HG03520 (cell line): Measurements from ENCODE around the gene SDCBP2.

Experiments used
- ATAC-seq: cut with Tn5 transposase; IDR thresholded peaks from one replicate; pipeline ENCODE4 v1.9.1; 2021; ENCODE audit warnings: mild to moderate bottlenecking, moderate library complexity; ENCODE audit not compliant: unreplicated experiment

The SDCBP2 gene

DNA sequence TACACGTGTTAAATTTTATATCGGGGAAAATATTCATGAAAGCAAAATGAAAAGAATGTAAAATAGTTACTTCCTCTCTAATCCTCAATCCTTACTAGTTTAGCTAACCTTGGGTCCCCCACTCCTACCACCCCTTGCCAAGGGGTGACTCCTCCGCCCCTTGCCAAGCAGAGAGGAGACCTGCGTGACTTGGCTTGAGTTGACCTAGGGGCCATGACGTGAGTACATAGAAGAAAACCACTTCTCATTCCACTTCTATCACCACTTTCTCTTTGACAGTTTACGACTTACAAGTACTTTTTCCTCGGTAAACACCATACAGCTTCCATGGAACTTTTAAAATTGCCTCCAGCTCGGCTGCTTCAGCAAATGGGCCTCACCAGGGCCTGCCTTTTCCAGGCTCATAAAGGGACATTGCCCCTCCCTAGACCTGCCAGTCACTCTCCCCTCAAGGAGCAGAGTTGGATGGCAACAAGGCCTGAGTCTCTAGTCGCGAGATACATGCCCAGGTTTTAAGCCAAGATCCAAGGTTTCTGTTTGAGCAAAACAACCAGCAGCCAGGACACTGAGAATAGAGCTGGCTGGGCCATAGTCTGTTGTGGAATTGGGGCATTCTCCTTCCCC, 29.9 kb downstream of the SDCBP2 start:
- no peak for ATAC-seq

DNA sequence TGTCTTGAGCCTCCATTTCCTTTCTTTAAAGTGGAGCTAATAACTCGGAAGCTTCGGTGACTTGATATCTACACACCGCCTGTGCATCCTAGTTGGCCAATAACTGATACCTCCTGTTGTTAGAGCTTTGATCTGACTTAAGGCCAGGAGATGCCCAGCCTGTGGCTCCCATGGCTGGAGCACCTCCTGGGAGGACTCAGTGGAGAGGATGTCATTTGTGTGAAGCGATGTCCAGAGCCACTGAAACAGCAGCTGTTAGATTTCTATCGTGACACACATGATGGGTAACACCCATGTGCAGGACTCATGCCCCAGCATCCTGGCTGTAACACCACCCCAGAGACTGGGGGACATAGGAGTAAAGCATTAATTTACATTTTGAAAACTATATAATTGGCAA, 30.8 kb downstream of the SDCBP2 start:
- ATAC-seq, result no peak

DNA sequence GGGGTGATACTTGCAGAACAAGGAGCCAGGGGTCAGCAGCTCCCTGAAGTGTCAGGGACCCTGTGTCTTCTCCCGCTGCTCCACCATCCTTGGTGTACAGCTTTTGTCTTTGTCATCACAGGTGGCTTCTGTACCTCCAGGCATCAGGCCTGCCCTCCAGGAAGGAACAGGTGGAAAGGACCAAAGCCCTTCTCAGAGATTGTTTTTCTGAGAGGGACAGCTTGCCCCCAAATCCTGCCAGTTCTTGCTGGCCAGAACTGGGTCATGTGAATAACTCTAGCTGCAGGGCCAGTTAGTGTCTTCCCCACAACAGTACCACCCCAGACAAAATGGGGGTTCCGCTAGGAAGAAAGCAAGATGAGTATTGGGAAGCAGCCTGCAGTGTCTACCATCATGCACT, 31.5 kb downstream of the SDCBP2 start:
- ATAC-seq, result no peak

DNA sequence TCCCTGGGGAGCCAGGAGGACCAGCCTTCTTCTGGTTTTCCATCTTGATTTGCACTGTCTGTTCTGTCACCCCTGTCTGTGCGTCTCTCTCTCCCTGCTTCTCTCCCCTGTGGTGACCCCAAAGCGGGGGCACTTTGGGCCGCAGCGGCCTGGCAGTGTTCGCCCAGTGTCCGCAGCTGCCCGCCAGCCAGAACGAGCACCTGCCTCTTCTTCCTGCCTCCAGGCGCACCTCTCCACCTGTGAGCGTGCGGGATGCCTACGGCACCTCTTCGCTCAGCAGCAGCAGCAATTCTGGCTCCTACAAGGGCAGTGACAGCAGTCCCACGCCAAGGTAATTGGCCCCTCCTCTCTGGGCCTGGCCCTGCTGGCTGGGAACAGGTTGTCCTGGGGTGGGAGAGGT, 32.0 kb downstream of the SDCBP2 start:
- ATAC-seq, result no peak

DNA sequence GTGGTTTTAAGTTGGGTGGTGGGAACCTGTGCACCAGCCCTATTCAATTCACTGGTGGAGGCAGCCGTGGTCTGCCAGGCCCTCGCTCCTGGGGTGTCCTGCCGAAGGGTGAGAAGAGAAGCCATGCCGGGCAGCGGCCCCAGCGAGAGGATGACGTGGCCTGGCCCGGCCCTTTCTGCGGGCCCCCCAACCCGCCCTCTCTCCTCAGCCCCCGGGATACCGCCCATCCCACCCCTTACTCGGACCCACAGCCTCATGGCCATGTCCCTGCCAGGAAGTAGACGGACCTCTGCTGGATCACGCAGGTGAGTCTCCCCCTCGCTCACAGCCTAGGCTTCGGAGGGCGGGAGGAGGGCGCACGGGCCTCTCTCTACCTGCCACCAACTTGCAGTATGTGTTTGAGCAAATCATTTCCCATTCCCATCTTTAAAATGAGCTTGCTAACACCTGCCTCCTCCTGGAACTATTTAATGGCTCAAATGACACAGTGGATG, 32.8 kb downstream of the SDCBP2 start:
- ATAC-seq, result no peak

DNA sequence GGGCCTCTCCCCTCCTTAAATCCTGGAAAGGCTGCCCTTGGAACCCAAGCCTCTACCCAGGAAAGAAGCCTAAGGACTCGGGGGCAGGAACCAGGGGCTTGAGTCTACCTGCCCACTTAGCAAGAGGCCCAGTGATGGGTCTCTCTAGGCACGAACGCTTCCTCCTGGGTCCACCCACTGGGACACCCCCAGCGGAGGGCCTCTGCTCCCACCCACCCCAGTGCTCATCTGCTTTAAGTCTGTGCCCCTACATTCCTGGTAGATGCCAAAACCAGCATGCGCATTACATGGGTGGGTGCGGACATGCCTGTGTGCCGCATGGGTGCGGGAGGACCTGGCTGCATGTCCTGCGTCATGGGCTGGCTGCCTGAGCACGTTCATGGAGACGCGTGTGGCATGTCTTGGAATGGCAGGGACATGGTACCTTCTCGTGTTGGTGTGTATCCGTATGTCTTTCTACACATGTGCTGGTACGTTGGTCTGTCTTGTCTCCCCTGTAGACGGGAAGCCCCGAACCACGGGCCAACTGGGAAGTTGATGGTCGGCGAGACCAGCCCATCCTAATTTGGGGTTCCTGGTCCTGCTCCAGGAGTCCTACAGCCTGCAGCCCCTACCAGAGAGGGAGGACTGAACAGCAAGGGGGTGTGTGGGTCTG, 33.5 kb downstream of the SDCBP2 start:
- no peak for ATAC-seq

DNA sequence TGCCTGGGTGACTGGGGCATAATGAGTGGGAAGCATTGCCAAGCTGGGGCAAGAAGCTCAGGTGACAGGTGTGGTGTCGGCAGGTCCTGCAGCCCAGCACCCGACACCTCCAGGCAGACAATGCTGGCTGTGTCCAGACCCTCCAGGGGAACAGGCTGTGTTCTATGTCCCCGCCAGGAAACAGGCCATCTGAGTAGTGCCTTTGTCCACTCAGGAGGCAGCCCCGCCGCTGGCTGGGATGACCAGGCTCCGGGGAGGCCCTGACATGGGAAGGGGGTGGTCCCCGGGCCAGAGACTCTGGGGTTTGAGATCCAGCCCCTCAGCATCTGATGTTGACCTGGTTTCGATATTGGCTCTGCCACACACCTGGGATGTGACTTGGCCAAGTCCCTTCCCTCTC, 34.4 kb downstream of the SDCBP2 start:
- no peak for ATAC-seq

DNA sequence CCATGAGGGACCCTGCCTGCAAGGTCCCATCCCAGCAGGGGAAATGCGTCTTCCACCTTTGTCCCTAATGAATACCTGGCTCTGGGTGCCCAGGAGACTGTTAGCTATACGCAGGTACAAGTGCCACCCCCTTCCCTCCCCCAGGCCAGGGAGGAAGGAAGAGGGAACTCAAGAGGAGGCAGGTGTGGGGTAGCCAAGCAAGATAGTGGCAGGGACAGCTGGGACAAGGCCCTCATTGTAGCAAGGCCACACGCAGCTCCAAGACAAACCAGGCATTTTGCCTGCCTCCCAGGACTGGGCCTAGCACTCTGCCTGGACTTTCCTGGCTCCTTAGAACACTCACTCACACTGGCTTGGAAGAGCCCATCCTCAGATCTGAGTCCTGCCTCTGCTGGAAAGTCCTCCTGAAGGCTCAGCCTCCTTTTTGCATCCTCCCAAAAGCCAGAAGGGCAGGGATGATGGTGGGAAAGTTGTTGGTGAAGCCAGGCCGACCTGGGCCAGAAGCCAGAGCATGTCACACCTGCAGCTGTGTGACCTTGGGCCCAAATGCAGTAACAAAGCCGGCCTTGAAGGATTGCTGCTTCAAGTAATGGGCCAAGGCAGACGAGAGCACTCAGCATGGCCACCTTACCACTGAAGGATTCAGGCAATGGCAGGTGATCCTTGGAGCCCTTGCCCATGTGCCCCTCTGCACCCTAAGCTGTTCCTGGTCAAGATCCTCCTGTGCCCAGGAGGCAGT, 35.1 kb downstream of the SDCBP2 start:
- ATAC-seq, result no peak

DNA sequence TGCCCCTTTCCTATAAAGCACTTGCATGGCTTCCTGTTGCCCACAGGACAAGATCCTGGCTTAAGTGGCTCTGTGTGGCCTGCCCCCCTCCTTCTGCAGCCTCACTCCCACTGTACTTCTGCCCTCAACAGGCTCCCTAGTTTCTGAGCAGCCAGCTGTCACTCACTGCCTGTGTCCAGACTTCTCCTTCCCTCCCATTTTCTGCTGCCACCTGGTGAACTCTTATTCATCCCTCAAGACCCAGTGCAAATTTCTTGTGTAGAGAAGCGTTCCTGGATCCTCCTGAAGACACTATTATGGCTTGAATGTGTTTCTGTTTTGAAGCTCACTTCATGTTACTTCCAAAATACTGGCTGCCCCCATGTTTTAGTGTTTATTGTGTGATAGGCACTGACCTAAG, 36.3 kb downstream of the SDCBP2 start:
- ATAC-seq, result no peak

DNA sequence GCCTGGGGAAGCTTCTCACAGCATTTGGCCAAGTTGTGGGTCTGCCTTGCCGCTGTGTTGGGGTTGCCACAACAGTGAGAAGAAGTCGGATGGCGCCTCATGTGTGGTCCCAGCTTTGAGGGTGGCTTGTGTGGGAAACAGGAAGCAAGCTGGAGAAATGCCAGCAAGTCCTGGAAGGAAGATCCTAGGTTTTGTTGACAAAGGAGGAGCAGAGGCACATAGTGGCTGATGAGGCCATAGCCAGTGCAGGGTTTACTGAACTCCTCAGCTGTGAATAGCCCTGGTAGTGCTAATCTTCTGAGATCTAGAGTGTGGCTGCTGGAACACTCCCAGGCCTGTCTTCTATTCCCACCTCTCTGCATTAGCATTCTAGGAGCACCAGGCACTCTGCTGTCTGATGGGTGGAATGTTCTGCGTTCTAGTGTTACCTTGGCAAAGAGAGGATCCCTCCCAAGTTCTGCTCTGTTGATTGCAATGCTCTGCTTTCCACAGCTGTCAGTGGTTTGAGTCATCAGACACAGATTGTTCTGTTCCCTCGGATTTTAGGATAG, 37.7 kb downstream of the SDCBP2 start:
- no peak for ATAC-seq

DNA sequence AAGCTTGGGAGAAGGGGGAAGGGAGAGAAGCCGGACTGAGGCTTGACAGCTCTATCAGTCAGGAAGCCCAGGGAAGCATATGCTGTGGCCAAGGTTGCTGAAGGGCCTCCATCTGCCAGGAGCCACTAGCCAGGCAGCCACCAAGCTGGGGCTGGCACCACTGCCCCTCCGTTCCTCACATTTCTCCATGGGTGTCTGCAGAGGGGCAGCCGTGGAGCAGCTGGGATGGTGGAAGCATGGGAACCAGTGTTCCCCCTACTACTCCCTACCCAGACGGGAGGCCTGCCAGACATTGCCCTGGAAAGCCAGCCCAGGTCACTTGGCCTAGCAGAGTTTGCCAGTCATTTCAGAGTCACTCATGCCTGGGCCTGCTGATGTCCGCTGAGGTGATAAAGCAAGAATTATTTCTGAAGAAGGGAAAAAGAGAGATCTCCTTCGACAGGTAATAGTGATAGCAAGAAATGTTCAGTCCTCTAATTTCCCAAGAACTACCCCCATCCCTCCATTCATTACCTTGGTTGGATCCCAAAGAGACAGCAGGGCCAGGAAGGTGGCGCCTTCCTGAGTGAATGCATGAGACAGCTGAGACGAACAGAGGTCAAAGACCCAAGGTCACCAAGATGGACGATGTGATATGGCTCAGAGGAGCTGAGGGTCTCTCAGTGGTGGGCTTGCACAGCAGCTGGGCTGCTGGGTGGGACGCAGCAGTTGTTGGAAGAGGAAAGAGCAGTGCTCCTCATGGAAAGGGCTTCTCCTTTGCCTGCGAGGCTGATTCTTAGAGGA, 41.0 kb downstream of the SDCBP2 start:
- ATAC-seq, result no peak

DNA sequence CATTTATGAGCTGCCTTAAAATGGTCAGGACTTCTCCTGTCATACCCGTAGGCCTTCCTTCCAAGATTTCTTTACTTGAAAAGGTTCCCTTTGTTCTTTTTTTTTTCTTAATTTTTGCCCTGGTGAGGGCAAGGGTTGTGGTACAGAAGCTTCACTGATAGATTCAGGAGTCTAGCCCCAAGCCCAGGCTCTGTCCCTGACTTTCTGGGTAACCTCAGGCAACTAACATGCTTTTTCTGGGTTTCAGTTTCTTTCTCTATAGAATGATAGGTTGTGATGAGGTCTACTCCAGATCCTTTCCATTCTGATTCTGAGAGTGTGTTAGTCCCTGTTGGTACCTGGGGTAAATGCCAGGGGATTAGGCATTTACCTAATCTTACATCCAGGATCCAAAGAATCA, 41.6 kb downstream of the SDCBP2 start:
- no peak for ATAC-seq

DNA sequence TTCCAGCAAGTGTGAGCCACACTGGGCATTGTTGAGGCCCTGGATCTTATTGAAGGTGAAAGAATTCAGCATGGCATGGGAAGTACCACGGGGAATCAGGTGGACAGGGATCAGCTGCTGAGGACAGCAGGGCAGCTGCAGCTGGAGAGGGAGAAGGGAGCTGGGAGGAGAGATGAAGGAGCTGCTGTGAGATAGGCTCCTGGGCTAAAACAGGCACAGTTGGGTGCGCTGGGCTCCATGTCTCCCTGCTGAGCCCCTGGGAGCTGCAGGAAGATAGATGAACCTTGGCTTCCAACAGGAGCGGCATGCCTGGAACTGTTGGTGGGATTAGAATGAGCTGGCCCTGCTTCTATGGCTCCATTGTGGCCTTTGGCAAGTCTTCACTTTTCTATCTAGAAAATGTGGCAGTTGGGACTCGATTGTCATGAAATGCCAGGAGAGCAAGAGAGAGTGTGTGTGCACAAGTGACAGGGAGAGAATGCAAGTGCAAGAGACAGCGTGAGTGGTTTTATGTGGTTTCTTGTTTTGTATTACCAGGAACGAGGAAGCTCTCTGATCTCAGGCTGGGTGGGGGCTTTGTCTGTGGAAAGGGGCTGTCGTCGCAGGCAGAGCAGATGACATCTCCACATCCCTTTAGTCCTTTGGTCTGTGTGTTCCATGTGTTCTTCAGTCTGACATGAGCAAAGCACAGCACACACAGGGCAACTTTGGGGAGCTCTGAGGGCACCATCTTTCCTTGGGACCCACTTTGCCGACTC, 42.5 kb downstream of the SDCBP2 start:
- ATAC-seq, result no peak

DNA sequence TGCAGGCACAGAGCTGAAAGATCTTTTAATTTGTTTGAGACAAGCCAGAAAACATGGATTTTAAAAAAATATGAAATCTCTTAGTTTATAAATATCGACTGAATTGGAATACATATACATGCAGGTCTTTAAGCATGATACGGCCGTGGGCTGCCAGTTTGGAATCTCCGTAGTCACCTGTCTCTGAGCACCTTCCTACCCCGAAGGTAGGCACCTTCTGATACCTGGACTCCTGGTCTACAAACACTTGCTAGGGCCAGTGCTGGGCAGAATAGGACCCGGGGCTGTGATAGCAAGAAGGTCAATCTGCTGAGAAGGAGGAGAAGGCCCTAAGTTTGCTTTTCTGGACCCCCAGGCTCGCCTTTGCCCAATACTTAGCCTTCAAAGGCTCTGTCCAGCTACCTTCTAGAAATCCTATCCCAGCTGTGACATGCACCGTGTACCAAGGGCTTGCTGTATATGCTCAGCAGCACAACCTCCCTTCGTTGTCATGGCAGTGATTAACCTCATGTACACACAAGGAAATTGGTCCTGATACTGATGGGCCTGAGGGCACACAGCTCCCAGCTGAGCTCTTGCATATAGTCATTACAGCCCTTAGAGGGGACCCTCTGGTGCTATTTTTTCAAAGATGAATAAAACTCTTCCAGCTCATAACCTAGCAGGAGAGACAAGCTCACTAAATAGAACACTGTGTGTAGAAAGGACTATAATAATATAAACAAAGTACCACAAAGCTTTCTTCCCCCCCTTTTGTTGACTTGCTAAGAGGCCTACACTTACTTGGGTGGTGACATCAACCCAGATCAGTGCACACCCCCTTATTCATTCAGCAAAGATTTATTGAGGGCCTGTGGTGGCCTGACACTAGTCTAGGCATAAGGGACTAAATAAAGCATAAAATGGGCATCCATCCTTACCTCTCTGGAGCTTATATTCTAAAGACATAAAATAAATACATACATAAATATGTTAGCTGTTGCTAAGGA, 45.1 kb downstream of the SDCBP2 start:
- ATAC-seq, result no peak

DNA sequence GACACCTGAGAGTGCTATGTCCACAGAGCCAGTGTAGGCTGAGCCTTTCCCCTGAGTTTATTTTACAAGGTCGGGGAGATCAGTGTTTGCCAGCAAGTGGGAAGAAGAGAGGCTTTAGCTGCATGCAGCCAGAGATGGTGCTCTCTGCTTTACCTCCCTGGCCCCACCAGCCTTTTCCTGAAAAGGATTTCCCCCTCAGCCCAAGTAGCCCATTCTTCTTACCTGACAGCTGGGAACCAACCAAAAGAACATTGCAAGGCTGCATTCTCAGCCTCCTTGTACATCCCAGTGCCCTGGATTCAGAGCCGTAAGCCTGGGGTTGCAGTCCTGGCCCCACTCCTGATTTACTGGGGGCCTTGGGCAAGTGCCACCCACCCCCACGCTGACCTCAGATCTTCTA, 46.0 kb downstream of the SDCBP2 start:
- no peak for ATAC-seq

DNA sequence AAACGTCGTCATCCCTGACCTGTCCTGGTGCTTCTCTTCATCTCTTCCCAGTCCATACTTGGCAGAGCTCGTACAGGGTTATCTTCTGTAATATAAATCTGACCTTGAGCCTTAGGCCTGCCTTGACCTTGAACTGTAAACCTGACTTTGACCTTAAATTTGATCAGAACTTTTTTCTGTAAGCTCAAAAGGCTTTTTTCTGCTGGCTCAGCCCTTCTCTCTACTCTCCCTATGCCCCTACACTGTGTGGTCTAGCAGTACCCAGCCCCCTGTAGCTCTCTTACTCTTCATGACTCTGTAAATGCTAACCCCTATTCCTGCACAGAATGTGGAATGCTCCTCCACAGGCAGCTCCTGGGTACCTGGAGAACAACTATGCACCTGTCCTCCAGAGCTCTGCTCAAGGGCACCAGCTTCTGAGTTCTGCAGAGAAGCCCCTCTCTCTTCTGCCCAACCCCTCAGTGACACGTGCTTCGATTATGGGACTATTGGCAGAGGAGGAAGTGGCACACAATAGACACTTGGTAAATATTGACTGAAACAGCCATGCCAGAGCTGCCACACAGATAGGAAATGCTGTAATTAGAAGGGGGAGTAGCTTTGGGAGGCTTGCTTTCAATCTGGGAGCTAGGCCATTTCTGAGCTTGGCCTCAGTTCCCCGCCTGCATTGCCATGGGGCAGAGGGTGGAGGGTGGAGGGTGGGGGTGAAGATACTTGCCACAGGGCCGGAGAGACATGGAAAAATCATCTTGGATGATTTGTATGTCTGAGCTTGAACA, 47.5 kb downstream of the SDCBP2 start:
- no peak for ATAC-seq

DNA sequence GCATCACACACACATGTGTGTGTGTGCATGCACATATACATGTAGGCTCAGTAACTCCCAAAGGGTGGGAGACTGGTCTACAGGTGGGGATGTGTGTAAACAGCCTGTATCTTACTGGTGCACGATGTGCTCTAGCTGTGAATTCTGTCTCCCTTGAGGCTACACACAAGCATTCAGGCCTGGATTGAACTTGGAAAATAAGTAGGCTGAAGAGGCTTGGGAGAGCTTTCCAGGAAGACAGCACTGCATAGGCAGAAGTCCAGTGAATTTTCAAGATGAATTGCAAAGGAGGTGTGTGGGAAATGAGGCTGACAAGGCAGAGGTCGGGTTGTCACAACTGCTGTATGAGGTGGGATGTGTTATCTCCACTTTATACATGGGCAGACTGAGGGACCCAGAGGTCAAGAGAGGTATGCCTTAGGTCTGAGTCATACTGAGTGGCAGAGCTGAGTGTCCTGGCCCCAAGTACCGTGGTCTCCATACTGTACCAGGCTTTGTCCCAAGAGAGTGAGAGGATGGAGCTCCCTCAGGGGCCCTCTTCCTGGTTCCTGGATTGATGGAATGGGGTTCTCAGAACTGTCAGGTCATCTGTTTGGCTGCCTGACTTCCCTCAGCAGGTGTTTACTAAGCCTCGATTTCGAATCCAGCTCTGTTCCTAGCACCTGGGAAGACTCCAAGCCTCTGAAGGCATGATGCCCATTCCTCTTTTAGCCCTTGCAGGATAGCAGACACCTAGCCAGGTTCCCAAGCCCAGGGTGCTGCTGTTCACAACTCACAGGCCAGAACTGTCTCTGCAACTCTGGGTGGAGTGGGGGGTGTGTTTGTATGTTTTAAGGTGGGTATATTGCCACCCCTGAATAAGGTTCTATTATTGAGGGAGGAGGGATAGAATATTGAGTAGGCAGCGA, 48.5 kb downstream of the SDCBP2 start:
- no peak for ATAC-seq
